Endothelial cell of umbilical vein (primary cell): Measurements from ENCODE around the gene CDIPT.
"Not testable (repeated sequence)": the region's sequence is repeated elsewhere in the genome, so short reads cannot be mapped to it uniquely, and the experiment has no call there.

Experiments
- CTCF ChIP-seq, 2 donors: IDR thresholded peaks; 1 replicate in 1 of 2; 2 replicates in 1 of 2; pipeline ENCODE4 v1.5.1; 2011; ENCODE audit warnings: low read length in 2 of 2, mild to moderate bottlenecking in 2 of 2, moderate library complexity in 2 of 2, control low read depth in 1 of 2, inconsistent platforms in 1 of 2, low read depth in 1 of 2; ENCODE audit not compliant: insufficient read depth in 1 of 2; ENCODE audit errors: extremely low read depth in 1 of 2
- POLR2A ChIP-seq: IDR thresholded peaks from 2 replicates; pipeline ENCODE4 v1.6.1; 2012; ENCODE audit warnings: low read depth, mild to moderate bottlenecking, control low read depth, low read length
- POLR2AphosphoS5 ChIP-seq: IDR thresholded peaks from 2 replicates; pipeline ENCODE4 v1.6.1; 2012; ENCODE audit warnings: low read depth, mild to moderate bottlenecking, control low read depth, low read length, moderate library complexity; ENCODE audit not compliant: insufficient read depth

- TF ChIP-seq CTCF (IDR thresholded peaks at IDR 0.05; ENCODE audit: extremely low read depth in 1 of 2, insufficient read depth in 1 of 2, low read depth in 1 of 2, low read length in 2 of 2); POLR2A; POLR2AphosphoS5: not testable (repeated sequence)
These were observed 29.8 kb downstream of the CDIPT start for GRCh38 chr16:29833219-29833618.
